ENCODE results near the gene SPTBN4. TPM values are rescaled to one million over a fixed set of nuclear protein-coding genes. Genes with fewer than 3 reads are reported as not detected.

Gene SPTBN4
- total and polyA plus RNA-seq, 2 donors (not counting 1 experiment from before 2014, with no cell fraction given), result 0.03 to 0.67 TPM

DNA sequence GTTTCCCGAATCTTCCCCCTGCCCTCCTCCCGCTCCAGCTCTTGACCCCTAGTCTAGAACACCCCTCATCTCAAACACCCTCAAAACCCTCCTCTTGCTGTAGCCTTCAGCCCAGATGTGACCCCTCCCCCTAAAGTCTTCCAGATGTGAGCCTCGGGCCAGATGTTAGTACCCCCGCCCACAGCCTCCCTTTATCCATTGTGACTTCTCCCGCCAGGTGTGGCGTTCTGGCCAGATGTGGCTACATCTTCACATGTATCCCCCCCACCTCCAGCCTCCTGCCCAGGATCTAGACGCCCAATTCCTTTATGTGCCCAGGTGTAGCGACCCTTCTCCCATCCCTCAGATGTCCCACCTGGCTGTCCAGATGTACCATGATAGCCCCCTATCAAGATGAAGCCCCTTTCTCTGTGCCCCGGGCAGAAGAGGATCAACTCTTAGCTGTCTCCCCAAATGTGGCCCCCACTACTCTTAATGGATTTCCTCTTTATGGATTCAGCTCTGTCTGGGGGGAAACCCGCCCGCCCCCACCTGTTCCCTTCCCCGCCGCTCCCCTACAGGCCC is 133.9 kb downstream of the SPTBN4 start:
- no peaks in the 10 kb centered on the region for H3K79me2 ChIP-seq (ENCODE audit: control insufficient read depth, insufficient read depth, low read length)
- ChIA-PET CTCF (interaction anchor here (0.6 to 8.6 kb wide), 14 partner anchors 9 to 296 kb away, joined by 3 to 84 read pairs (median 8); no protein-coding TSS in a partner anchor), POLR2A (interaction anchor here (0.6 to 2.0 kb wide), 3 partner anchors 10 to 217 kb away, joined by 7 to 9 read pairs (median 7); no protein-coding TSS in a partner anchor)
- no peaks in the 10 kb centered on the region for H3K36me3 ChIP-seq (replicated peaks in 1 of 2; ENCODE audit: control extremely low read depth in 1 of 2, control insufficient read depth in 1 of 2, extremely low read depth in 1 of 2, insufficient read depth in 2 of 2, low read length in 1 of 2)
- H3K9me3 ChIP-seq (ENCODE audit: control extremely low read depth in 1 of 3, control insufficient read depth in 2 of 3, insufficient read depth in 1 of 3, low read length in 2 of 3), result peaks cover 0 to 33% (median 0%) of the 10 kb centered on the region in 3 donors
- H3K4me3 Mint-ChIP-seq, result peak overlapping the region; percentile 74
- H3K4me2 ChIP-seq (replicated peaks; ENCODE audit: low read depth, low read length, poor library complexity, severe bottlenecking), result peak overlapping the region; percentile 87
- H3K27me3 Mint-ChIP-seq, result peaks cover 35% of the 10 kb centered on the region
- peaks cover 0 to 66% (median 40%) of the 10 kb centered on the region in 4 experiments for H3K27me3 ChIP-seq (replicated peaks in 1 of 4; ENCODE audit: control extremely low read depth in 1 of 4, control insufficient read depth in 3 of 4, insufficient read depth in 4 of 4, low read length in 3 of 4)
- no peaks in the 10 kb centered on the region for H3K9me3 Mint-ChIP-seq (ENCODE audit: insufficient read depth)
- peaks cover 65% of the 10 kb centered on the region for H3K4me1 Mint-ChIP-seq
- peak overlapping the region in 2 of 5 experiments; percentile 6 to 9 for H3K4me3 ChIP-seq (ENCODE audit: control extremely low read depth in 1 of 5, extremely low read depth in 1 of 5, insufficient read depth in 1 of 5, low read depth in 2 of 5, low read length in 4 of 5)
- peak; percentile 61 for DNase-seq
- no peak for ATAC-seq (ENCODE audit: low read depth)
- H3K27ac Mint-ChIP-seq, result peak overlapping the region; percentile 62
- peaks cover 78 to 87% of the 10 kb centered on the region in 2 donors for H3K4me1 ChIP-seq (ENCODE audit: control insufficient read depth in 2 of 2, insufficient read depth in 2 of 2, low read length in 2 of 2)
- no peak for TF ChIP-seq CTCF (IDR thresholded peaks at IDR 0.05)
- H2AFZ ChIP-seq (ENCODE audit: insufficient read depth, low read depth, low read length, poor library complexity, severe bottlenecking), result peak overlapping the region; percentile 14
- no peak overlapping the region for H3K27ac ChIP-seq (ENCODE audit: low read length in 2 of 2)
- H3K9ac ChIP-seq (ENCODE audit: low read length), result peak overlapping the region; percentile 17
- H4K20me1 ChIP-seq (ENCODE audit: control insufficient read depth, insufficient read depth, low read length, poor library complexity, severe bottlenecking), result no peaks in the 10 kb centered on the region
- 7% methylated on average over 13 of the region's 13 CpGs for WGBS (ENCODE audit: insufficient coverage)
- intact Hi-C loops (cut with micrococcal nuclease), result no loop called here

DNA sequence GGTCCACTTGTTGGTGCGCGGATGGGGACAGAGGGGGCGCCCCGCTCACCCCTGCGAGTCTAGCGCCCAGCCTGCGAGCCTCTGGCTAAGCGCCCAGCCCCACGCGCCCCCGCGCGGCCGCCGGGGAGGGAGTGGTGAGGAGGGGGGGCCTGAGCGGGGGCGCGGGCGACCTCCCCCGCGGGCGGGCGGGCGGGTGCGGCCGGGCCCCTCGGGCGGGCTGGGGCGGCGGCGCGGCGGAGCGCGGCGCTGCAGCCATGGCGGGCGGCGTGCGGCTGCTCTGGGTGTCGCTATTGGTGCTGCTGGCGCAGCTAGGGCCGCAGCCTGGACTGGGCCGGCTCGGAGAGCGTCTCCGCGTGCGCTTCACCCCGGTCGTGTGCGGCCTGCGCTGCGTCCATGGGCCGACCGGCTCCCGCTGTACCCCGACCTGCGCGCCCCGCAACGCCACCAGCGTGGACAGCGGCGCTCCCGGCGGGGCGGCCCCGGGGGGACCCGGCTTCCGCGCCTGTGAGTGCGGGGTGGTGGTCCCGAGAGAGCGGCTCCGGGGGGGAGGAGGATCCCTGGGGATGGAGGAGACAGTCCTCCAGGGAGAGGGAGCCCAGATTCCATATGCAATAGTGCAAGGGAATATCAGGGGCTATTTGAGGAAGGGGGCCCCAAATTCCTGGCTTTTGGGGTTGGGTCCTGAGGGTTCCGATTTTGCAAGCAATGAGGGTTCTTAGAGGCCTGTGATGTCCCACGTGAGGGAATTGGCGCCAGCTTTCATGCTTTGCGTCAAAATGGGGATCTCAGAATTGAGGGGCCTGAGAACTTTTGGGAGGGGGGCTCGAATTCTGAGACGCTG is 134.6 kb downstream of the SPTBN4 start, which contains the start of gene LTBP4:
LTBP4 (plus strand) TSS at position 236 of the 841 bp plus-strand sequence; CDS start at position 255, 19 bp downstream.
- Mint-ChIP-seq H3K27me3 (peaks cover 31% of the 10 kb centered on the region), H3K4me3 (peak within 1 kb of the TSS; percentile 74), H3K9me3 (ENCODE audit: insufficient read depth) (no peaks in the 10 kb centered on the region), H3K4me1 (peaks cover 71% of the 10 kb centered on the region), H3K27ac (peak within 1 kb of the TSS; percentile 62)
- TF ChIP-seq EZH2 (IDR thresholded peaks at IDR 0.05; ENCODE audit: borderline replicate concordance, insufficient read depth, low read depth, low read length, poor library complexity, severe bottlenecking) (peak; percentile 50), CTCF (IDR thresholded peaks at IDR 0.05) (no peak)
- peaks cover 0 to 31% (median 0%) of the 10 kb centered on the region in 3 donors for H3K9me3 ChIP-seq (ENCODE audit: control extremely low read depth in 1 of 3, control insufficient read depth in 2 of 3, insufficient read depth in 1 of 3, low read length in 2 of 3)
- WGBS (ENCODE audit: insufficient coverage), result 1% methylated on average over 78 of the region's 82 CpGs
- H2AFZ ChIP-seq (ENCODE audit: insufficient read depth, low read depth, low read length, poor library complexity, severe bottlenecking), result peak within 1 kb of the TSS; percentile 64
- H3K4me2 ChIP-seq (replicated peaks; ENCODE audit: low read depth, low read length, poor library complexity, severe bottlenecking), result peak within 1 kb of the TSS; percentile 87
- DNase-seq, result no peak
- intact Hi-C loops (cut with micrococcal nuclease), result no loop called here
- ChIA-PET POLR2A (interaction anchor here (0.6 to 2.0 kb wide), 2 partner anchors 9 to 216 kb away, joined by 7 to 9 read pairs; no protein-coding TSS in a partner anchor), CTCF (interaction anchor here (0.6 to 8.6 kb wide), 10 partner anchors 8 to 297 kb away, joined by 3 to 84 read pairs (median 12); no protein-coding TSS in a partner anchor)
- ATAC-seq (ENCODE audit: low read depth), result no peak
- H3K27me3 ChIP-seq (replicated peaks in 1 of 4; ENCODE audit: control extremely low read depth in 1 of 4, control insufficient read depth in 3 of 4, insufficient read depth in 4 of 4, low read length in 3 of 4), result peaks cover 0 to 64% (median 38%) of the 10 kb centered on the region in 4 experiments
- peak within 1 kb of the TSS; percentile 53 for H3K9ac ChIP-seq (ENCODE audit: low read length)
- H3K27ac ChIP-seq (ENCODE audit: low read length in 2 of 2), result no peak within 1 kb of the TSS
- H3K4me1 ChIP-seq (ENCODE audit: control insufficient read depth in 2 of 2, insufficient read depth in 2 of 2, low read length in 2 of 2), result peaks cover 85 to 93% of the 10 kb centered on the region in 2 donors
- no peaks in the 10 kb centered on the region for H3K36me3 ChIP-seq (replicated peaks in 1 of 2; ENCODE audit: control extremely low read depth in 1 of 2, control insufficient read depth in 1 of 2, extremely low read depth in 1 of 2, insufficient read depth in 2 of 2, low read length in 1 of 2)
- no peaks in the 10 kb centered on the region for H4K20me1 ChIP-seq (ENCODE audit: control insufficient read depth, insufficient read depth, low read length, poor library complexity, severe bottlenecking)
- no peaks in the 10 kb centered on the region for H3K79me2 ChIP-seq (ENCODE audit: control insufficient read depth, insufficient read depth, low read length)
- H3K4me3 ChIP-seq (ENCODE audit: control extremely low read depth in 1 of 5, extremely low read depth in 1 of 5, insufficient read depth in 1 of 5, low read depth in 2 of 5, low read length in 4 of 5), result peak within 1 kb of the TSS in 3 of 5 experiments; percentile 18 to 54 (median 41)

Measured in B cell (primary cell).